ENCODE data around the gene STRAP.

GRCh38 chr12:15880721-15881120, 1.5 kb upstream of the STRAP start:
- no peak for TF ChIP-seq EGR2 (tag by site-specific recombination; IDR thresholded peaks at IDR 0.05; ENCODE audit: low read depth)
- TF ChIP-seq, protein P1, sequence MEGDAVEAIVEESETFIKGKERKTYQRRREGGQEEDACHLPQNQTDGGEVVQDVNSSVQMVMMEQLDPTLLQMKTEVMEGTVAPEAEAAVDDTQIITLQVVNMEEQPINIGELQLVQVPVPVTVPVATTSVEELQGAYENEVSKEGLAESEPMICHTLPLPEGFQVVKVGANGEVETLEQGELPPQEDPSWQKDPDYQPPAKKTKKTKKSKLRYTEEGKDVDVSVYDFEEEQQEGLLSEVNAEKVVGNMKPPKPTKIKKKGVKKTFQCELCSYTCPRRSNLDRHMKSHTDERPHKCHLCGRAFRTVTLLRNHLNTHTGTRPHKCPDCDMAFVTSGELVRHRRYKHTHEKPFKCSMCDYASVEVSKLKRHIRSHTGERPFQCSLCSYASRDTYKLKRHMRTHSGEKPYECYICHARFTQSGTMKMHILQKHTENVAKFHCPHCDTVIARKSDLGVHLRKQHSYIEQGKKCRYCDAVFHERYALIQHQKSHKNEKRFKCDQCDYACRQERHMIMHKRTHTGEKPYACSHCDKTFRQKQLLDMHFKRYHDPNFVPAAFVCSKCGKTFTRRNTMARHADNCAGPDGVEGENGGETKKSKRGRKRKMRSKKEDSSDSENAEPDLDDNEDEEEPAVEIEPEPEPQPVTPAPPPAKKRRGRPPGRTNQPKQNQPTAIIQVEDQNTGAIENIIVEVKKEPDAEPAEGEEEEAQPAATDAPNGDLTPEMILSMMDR (tag by site-specific recombination; IDR thresholded peaks at IDR 0.05) = no peak
- no peak for TF ChIP-seq ZNF24 (tag by site-specific recombination; IDR thresholded peaks at IDR 0.05)
- no peak for TF ChIP-seq TRIM28 (IDR thresholded peaks at IDR 0.05; ENCODE audit: borderline replicate concordance, low read length)
- no peak for TF ChIP-seq ZNF148 (tag by site-specific recombination; IDR thresholded peaks at IDR 0.05; ENCODE audit: borderline replicate concordance)
- TF ChIP-seq ZSCAN30 (tag by site-specific recombination; IDR thresholded peaks at IDR 0.05) = no peak
- TF ChIP-seq SETDB1 (IDR thresholded peaks at IDR 0.05; ENCODE audit: insufficient read length, low read length) = no peak
